ENCODE measurements around the gene FNDC8. TPM values are rescaled to one million over a fixed set of nuclear protein-coding genes. Genes with fewer than 3 reads are reported as not detected.

The FNDC8 gene
- total and polyA plus RNA-seq, 2 of the 8 experiments (the other 6 are each of a cell fraction or from before 2014, with no cell fraction given) = not detected

DNA sequence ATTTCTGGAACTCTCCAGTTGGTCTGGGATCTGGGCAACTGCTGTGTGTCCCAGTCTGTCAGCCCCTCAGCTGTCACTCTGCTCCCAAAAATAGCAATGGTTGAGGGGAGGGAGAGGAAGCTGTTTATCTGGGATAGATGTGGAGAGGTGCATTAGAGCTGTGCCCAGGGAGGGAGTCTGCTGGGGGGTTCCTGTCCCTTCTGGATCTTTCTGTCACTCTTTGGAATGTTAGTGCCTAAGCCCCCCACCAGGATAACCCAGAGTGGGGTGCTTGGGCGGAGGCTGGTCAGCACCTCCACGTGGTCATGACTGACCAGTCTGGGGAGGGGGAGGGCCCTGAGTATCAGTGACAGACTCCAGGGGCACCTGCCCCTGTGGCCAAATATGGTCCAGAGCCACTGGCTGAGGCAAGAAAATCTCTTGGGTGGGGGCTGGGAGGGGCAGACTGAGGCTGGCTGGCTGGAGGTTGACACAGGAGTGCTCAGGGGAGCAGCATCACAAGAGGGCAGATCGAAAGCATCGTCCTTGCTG is 26.0 kb downstream of the FNDC8 start, which contains the start of gene UNC45B:
UNC45B (plus strand) TSS at position 443 of the 531 bp plus-strand sequence. CDS start 447 bp downstream, outside the sequence.
- Histone ChIP-seq H3K18ac (ENCODE audit: extremely low read depth, low read length) (no peak within 1 kb of the TSS; the same call in 1 of the 2 replicates), H2BK20ac (ENCODE audit: low read length) (0 out of 2 replicates have a peak within 1 kb of the TSS, but pooled peaks have one; percentile 61), H3K79me1 (ENCODE audit: low read depth, low read length) (no peaks in the 10 kb centered on the region), H3K23ac (ENCODE audit: insufficient read length) (no peak within 1 kb of the TSS), H2BK12ac (ENCODE audit: low read depth, low read length) (peak within 1 kb of the TSS; percentile 9; the same call in 1 of the 2 replicates), H3K14ac (ENCODE audit: insufficient read length) (no peak within 1 kb of the TSS), H4K20me1 (replicated peaks in 1 of 2; ENCODE audit: control insufficient read depth in 1 of 2, insufficient read depth in 2 of 2, low read length in 2 of 2) (no peaks in the 10 kb centered on the region), H4K8ac (ENCODE audit: extremely low read depth, insufficient read depth, low read length) (no peak within 1 kb of the TSS; the same call in 1 of the 2 replicates), H3K79me2 (ENCODE audit: control insufficient read depth in 1 of 2, insufficient read depth in 2 of 2, low read length in 2 of 2) (no peaks in the 10 kb centered on the region), H3K23me2 (ENCODE audit: low read depth, low read length) (no peaks in the 10 kb centered on the region), H3K4me2 (ENCODE audit: insufficient read depth in 1 of 2, low read depth in 2 of 2, low read length in 2 of 2) (no peak within 1 kb of the TSS), H3K27ac (ENCODE audit: low read depth, low read length) (no peak within 1 kb of the TSS), H3K9me3 (ENCODE audit: insufficient read depth in 2 of 2, low read depth in 1 of 2, low read length in 1 of 2) (no peaks in the 10 kb centered on the region), H3K36me3 (ENCODE audit: control insufficient read depth in 2 of 4, insufficient read depth in 4 of 4, low read length in 3 of 4) (no peaks in the 10 kb centered on the region), H2AFZ (ENCODE audit: low read length) (no peak within 1 kb of the TSS), H3K56ac (replicated peaks; ENCODE audit: insufficient read length, low read depth, low read length) (no peak within 1 kb of the TSS), H2AK5ac (ENCODE audit: low read depth, low read length) (no peak within 1 kb of the TSS), H3K27me3 (replicated peaks in 1 of 4; ENCODE audit: control insufficient read depth in 3 of 4, extremely low read depth in 1 of 4, insufficient read depth in 3 of 4, low read length in 3 of 4) (no peaks in the 10 kb centered on the region), H2BK15ac (ENCODE audit: low read length) (0 out of 2 replicates have a peak within 1 kb of the TSS, but pooled peaks have one; percentile 34), H3K4ac (replicated peaks; ENCODE audit: insufficient read length, low read depth, low read length) (no peak within 1 kb of the TSS), H3K4me1 (replicated peaks in 1 of 4; ENCODE audit: control insufficient read depth in 3 of 4, insufficient read depth in 4 of 4, low read length in 3 of 4) (peaks cover 0 to 3% (median 1%) of the 10 kb centered on the region in 4 experiments; a peak in 2 of 7 replicates), H4K91ac (replicated peaks; ENCODE audit: insufficient read length, low read length) (no peak within 1 kb of the TSS), H3K9ac (replicated peaks in 1 of 4; ENCODE audit: extremely low read depth in 1 of 4, low read depth in 3 of 4, low read length in 3 of 4) (no peak within 1 kb of the TSS), H2BK5ac (ENCODE audit: low read depth, low read length) (no peak within 1 kb of the TSS), H2BK120ac (replicated peaks; ENCODE audit: low read depth, low read length) (no peak within 1 kb of the TSS), H4K5ac (ENCODE audit: insufficient read length, low read depth, low read length) (no peak within 1 kb of the TSS), H3K4me3 (ENCODE audit: extremely low read depth in 1 of 4, insufficient read depth in 2 of 4, low read depth in 3 of 4, low read length in 4 of 4) (no peak within 1 kb of the TSS)
- DNase-seq (ENCODE audit: low read depth in 1 of 2, low spot score in 2 of 2) (no peak), FAIRE-seq (no peak)
- WGBS, 2 experiments (ENCODE audit: extremely low coverage in 1 of 2, insufficient coverage in 1 of 2, insufficient read length in 1 of 2, insufficient replicate concordance in 2 of 2, low coverage in 1 of 2, low lambda C conversion rate in 2 of 2, missing lambda C conversion rate in 1 of 2) = 64% methylated on average over 4 of the region's 4 CpGs; no CpG with 5 or more reads in 1 of the 2 experiments
- POLR2A ChIA-PET (ENCODE audit: partially characterized antibody) = interaction anchor here (1.1 to 2.6 kb wide), 3 partner anchors 10 to 20 kb away, joined by 3 to 10 read pairs (median 4); no protein-coding TSS in a partner anchor
- CTCF ChIA-PET (ENCODE audit: partially characterized antibody) = interaction anchor here (1.3 to 2.6 kb wide), 2 partner anchors 20 to 387 kb away, joined by 3 to 9 read pairs; no protein-coding TSS in a partner anchor
- TF ChIP-seq, protein P1, sequence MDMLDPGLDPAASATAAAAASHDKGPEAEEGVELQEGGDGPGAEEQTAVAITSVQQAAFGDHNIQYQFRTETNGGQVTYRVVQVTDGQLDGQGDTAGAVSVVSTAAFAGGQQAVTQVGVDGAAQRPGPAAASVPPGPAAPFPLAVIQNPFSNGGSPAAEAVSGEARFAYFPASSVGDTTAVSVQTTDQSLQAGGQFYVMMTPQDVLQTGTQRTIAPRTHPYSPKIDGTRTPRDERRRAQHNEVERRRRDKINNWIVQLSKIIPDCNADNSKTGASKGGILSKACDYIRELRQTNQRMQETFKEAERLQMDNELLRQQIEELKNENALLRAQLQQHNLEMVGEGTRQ (IDR thresholded peaks at IDR 0.05; ENCODE audit: low read length) = no peak
- TF ChIP-seq, protein P2, sequence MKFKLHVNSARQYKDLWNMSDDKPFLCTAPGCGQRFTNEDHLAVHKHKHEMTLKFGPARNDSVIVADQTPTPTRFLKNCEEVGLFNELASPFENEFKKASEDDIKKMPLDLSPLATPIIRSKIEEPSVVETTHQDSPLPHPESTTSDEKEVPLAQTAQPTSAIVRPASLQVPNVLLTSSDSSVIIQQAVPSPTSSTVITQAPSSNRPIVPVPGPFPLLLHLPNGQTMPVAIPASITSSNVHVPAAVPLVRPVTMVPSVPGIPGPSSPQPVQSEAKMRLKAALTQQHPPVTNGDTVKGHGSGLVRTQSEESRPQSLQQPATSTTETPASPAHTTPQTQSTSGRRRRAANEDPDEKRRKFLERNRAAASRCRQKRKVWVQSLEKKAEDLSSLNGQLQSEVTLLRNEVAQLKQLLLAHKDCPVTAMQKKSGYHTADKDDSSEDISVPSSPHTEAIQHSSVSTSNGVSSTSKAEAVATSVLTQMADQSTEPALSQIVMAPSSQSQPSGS (IDR thresholded peaks at IDR 0.05; ENCODE audit: low read length) = no peak
- TF ChIP-seq POLR2AphosphoS5 (IDR thresholded peaks at IDR 0.05; ENCODE audit: low read depth, low read length) (no peak), POU5F1 (IDR thresholded peaks at IDR 0.05; ENCODE audit: low read depth, low read length) (no peak), HDAC2 (IDR thresholded peaks at IDR 0.05; ENCODE audit: borderline replicate concordance in 1 of 2, low read depth in 2 of 2, low read length in 2 of 2) (no peak), EZH2 (IDR thresholded peaks at IDR 0.05; ENCODE audit: low read depth, low read length, severe bottlenecking) (no peak), TCF12 (IDR thresholded peaks at IDR 0.05; ENCODE audit: low read depth, low read length) (no peak), RBBP5 (IDR thresholded peaks at IDR 0.05; ENCODE audit: borderline replicate concordance, low read depth, low read length) (no peak)
- TF ChIP-seq, protein P3, sequence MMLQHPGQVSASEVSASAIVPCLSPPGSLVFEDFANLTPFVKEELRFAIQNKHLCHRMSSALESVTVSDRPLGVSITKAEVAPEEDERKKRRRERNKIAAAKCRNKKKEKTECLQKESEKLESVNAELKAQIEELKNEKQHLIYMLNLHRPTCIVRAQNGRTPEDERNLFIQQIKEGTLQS (IDR thresholded peaks at IDR 0.05; ENCODE audit: insufficient read depth, low read depth, low read length) = no peak
